HCT116 (cell line): ENCODE data around the gene FBXO31. TPM values are rescaled to one million over a fixed set of nuclear protein-coding genes. Genes with fewer than 3 reads are reported as not detected.

Experiments
- ATAC-seq: fragments of 200-7000 bp; cut with Tn5 transposase; 2 replicates; pipeline ENCODE4 v1.9.1; 2020; ENCODE audit warnings: mild to moderate bottlenecking, moderate library complexity
- BruUV-seq: library from RNA; stranded (reverse); fragments of 400-500 nt; replicated peaks from 2 replicates; lab custom pipeline; 2021; lab: Mats Ljungman, UMichigan
- CTCF ChIA-PET: fragments of 300-600 bp; sonication (Branson Sonifier 250); formaldehyde crosslinking; loops from one replicate; lab custom pipeline; 2021; ENCODE audit warnings: antibody characterized with exemption; lab: Charles Lee
- POLR2A ChIA-PET: fragments of 300-600, 350-600 bp; sonication (Branson Sonifier 250); formaldehyde crosslinking; loops from one replicate; lab custom pipeline; 2021; ENCODE audit warnings: antibody characterized with exemption; lab: Charles Lee
- RAD21 ChIA-PET, 2 experiments: fragments of 300-600 bp; sonication (Branson Sonifier 250); formaldehyde crosslinking; loops; one replicate each; lab custom pipeline; 2023; ENCODE audit warnings: low total read pairs in 2 of 2; ENCODE audit not compliant: uncharacterized antibody in 2 of 2, unreplicated experiment in 2 of 2, low non-redundant PET in 1 of 2; lab: Charles Lee
- DNase-seq: peaks from one replicate; pipeline ENCODE4 v3.0.0-alpha.2; 2010; ENCODE audit warnings: low read depth, low spot score
- H2AFZ ChIP-seq: fragments of 200-600 bp; shearing (Covaris generic), sonication (generic); 2 replicates; pipeline ENCODE4 v1.6.1; 2017; ENCODE audit warnings: low read depth, mixed run types, mixed read lengths, antibody characterized with exemption, low read length; ENCODE audit not compliant: poor library complexity, severe bottlenecking
- H3K27ac ChIP-seq: 2 replicates; pipeline ENCODE4 v1.5.1; 2012; ENCODE audit warnings: low read depth, low read length
- H3K27me3 ChIP-seq: fragments of 200-600 bp; sonication (generic); 2 replicates; pipeline ENCODE4 v1.6.1; 2016; ENCODE audit warnings: mixed run types, low read length, mixed read lengths; ENCODE audit not compliant: insufficient read depth
- H3K36me3 ChIP-seq, 2 experiments: fragments of 200-500 bp in 1 of 2; fragments of 200-600 bp in 1 of 2; sonication (Bioruptor generic) in 1 of 2; sonication (generic) in 1 of 2; 2 replicates each; pipeline versions ENCODE4 v1.5.1 to v1.6.1; 2014 to 2016; ENCODE audit warnings: low read length in 2 of 2, inconsistent platforms in 1 of 2, mixed read lengths in 1 of 2, mixed run types in 1 of 2; ENCODE audit not compliant: insufficient read depth in 2 of 2, control insufficient read depth in 1 of 2
- H3K4me1 ChIP-seq, 2 experiments: fragments of 200-600 bp in 1 of 2; sonication (generic) in 1 of 2; 2 replicates each; pipeline versions ENCODE4 v1.5.1 to v1.6.1; 2012 to 2017; ENCODE audit warnings: low read length in 2 of 2, inconsistent platforms in 1 of 2, mild to moderate bottlenecking in 1 of 2, mixed read lengths in 1 of 2, mixed run types in 1 of 2, moderate library complexity in 1 of 2; ENCODE audit not compliant: insufficient read depth in 2 of 2, control insufficient read depth in 1 of 2
- H3K4me2 ChIP-seq: fragments of 200-600 bp; sonication (generic); 2 replicates; pipeline ENCODE4 v1.6.1; 2017; ENCODE audit warnings: mixed run types, low read length, mixed read lengths
- H3K4me3 ChIP-seq, 2 experiments: fragments of 200-600 bp in 1 of 2; sonication (generic) in 1 of 2; replicated peaks in 1 of 2; 2 replicates each; pipeline ENCODE4 v1.5.1; 2011 to 2016; ENCODE audit warnings: low read length in 2 of 2, control low read depth in 1 of 2, low read depth in 1 of 2, mild to moderate bottlenecking in 1 of 2, mixed read lengths in 1 of 2, mixed run types in 1 of 2
- H3K79me2 ChIP-seq: fragments of 200-600 bp; sonication (generic); 2 replicates; pipeline ENCODE4 v1.6.1; 2017; ENCODE audit warnings: mild to moderate bottlenecking, mixed run types, low read length, moderate library complexity, mixed read lengths; ENCODE audit not compliant: insufficient read depth
- H3K9ac ChIP-seq: fragments of 200-600 bp; sonication (generic); 2 replicates; pipeline ENCODE4 v1.6.1; 2016; ENCODE audit warnings: low read length, mixed read lengths
- H3K9me2 ChIP-seq: fragments of 200-600 bp; sonication (generic), shearing (Covaris generic); 2 replicates; pipeline ENCODE4 v1.6.1; 2017; ENCODE audit warnings: mixed run types, mild to moderate bottlenecking, moderate library complexity; ENCODE audit not compliant: insufficient read depth
- H3K9me3 ChIP-seq, 2 experiments: fragments of 200-500 bp in 1 of 2; fragments of 200-600 bp in 1 of 2; sonication (Bioruptor generic) in 1 of 2; sonication (generic) in 1 of 2; 2 replicates each; pipeline ENCODE4 v1.6.1; 2014 to 2017; ENCODE audit warnings: low read length in 2 of 2, mixed read lengths in 2 of 2, inconsistent platforms in 1 of 2, low read depth in 1 of 2, mild to moderate bottlenecking in 1 of 2, mixed run types in 1 of 2, moderate library complexity in 1 of 2; ENCODE audit not compliant: control insufficient read depth in 1 of 2, insufficient read depth in 1 of 2
- H4K20me1 ChIP-seq: fragments of 200-600 bp; sonication (generic), shearing (Covaris generic); 2 replicates; pipeline ENCODE4 v1.6.1; 2017; ENCODE audit warnings: mixed run types, mild to moderate bottlenecking, moderate library complexity; ENCODE audit not compliant: insufficient read depth
- EGR1 ChIP-seq: IDR thresholded peaks from 2 replicates; pipeline ENCODE4 v1.6.1; 2012; ENCODE audit warnings: low read depth
- ELF1 ChIP-seq: IDR thresholded peaks from 2 replicates; pipeline ENCODE4 v1.6.1; 2012; ENCODE audit warnings: low read depth, borderline replicate concordance
- EZH2 ChIP-seq: fragments of 200-600 bp; sonication (generic); IDR thresholded peaks from 2 replicates; pipeline ENCODE4 v1.6.1; 2017; ENCODE audit warnings: antibody characterized with exemption, mixed run types
- EZH2phosphoT487 ChIP-seq: fragments of 200-600 bp; IDR thresholded peaks from 2 replicates; pipeline ENCODE4 v1.6.1; 2018; ENCODE audit warnings: antibody characterized with exemption, borderline replicate concordance
- SIN3A ChIP-seq: IDR thresholded peaks from 2 replicates; pipeline ENCODE4 v1.6.1; 2012; ENCODE audit warnings: low read depth
- TCF7L2 ChIP-seq: IDR thresholded peaks from 2 replicates; pipeline ENCODE4 v1.7.0; 2011; ENCODE audit warnings: borderline replicate concordance, inconsistent platforms; ENCODE audit not compliant: insufficient read depth, insufficient read length; ENCODE audit errors: extremely low read depth
- YY1 ChIP-seq: IDR thresholded peaks from 2 replicates; pipeline ENCODE4 v1.6.1; 2011; ENCODE audit warnings: low read length, low read depth, moderate library complexity, mild to moderate bottlenecking; ENCODE audit not compliant: insufficient replicate concordance; ENCODE audit errors: extremely low read depth
- ZNF274 ChIP-seq: fragments of 200-500 bp; sonication (Bioruptor generic); IDR thresholded peaks from 2 replicates; pipeline ENCODE4 v1.6.1; 2014; ENCODE audit warnings: mild to moderate bottlenecking, low read depth, low read length, inconsistent platforms
- intact Hi-C: fragments of 100-400 bp; cut with micrococcal nuclease; formaldehyde crosslinking; loops from 2 replicates; pipeline ENCODE4 v1.10.0; 2022
- total RNA-seq: library from RNA; stranded (reverse); gene quantifications from one replicate; pipeline ENCODE4 v1.2.1, GENCODE V29; 2021; ENCODE audit not compliant: unreplicated experiment
- TF ChIP-seq, protein P1 (sequence below), 3 experiments: fragments of 200-600 bp in 1 of 3; sonication (generic) in 1 of 3; IDR thresholded peaks in 2 of 3; conservative IDR thresholded peaks in 1 of 3; 2 replicates each; pipeline ENCODE4 v1.5.1; 2012 to 2017; ENCODE audit warnings: low read depth in 2 of 3, low read length in 2 of 3, antibody characterized with exemption in 1 of 3, borderline replicate concordance in 1 of 3, control low read depth in 1 of 3, mild to moderate bottlenecking in 1 of 3, mixed read lengths in 1 of 3, mixed run types in 1 of 3, moderate library complexity in 1 of 3; ENCODE audit not compliant: insufficient read depth in 1 of 3

FBXO31 gene
- total RNA-seq, 1 experiment from 2014 or later = 52.1 TPM

DNA sequence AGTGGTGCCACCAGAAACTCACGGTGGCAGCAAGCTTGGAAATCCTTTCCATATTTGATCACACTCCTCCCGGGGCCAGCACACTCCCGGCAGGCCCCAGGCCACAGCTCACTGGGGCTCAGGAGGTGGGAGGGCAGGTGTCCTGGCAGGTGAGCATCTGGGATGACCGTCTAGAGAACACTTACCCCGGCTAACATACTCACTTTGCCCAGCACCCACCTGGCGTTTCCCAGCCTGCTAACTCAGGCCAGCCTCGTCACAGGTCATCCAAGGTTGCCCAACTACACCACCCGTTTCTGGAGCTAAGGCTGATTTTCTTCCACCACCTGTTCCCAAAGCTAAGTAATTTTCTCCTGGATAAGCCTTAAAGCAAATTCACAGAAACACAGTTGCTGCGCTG, 24.9 kb downstream of the FBXO31 start:
- no peaks in the 10 kb centered on the region for H3K4me1 ChIP-seq
- H3K36me3 ChIP-seq = peaks cover 17 to 44% of the 10 kb centered on the region in 2 experiments; a peak in 3 of 4 replicates
- TF ChIP-seq EGR1 = no peak
- TF ChIP-seq, protein P1, sequence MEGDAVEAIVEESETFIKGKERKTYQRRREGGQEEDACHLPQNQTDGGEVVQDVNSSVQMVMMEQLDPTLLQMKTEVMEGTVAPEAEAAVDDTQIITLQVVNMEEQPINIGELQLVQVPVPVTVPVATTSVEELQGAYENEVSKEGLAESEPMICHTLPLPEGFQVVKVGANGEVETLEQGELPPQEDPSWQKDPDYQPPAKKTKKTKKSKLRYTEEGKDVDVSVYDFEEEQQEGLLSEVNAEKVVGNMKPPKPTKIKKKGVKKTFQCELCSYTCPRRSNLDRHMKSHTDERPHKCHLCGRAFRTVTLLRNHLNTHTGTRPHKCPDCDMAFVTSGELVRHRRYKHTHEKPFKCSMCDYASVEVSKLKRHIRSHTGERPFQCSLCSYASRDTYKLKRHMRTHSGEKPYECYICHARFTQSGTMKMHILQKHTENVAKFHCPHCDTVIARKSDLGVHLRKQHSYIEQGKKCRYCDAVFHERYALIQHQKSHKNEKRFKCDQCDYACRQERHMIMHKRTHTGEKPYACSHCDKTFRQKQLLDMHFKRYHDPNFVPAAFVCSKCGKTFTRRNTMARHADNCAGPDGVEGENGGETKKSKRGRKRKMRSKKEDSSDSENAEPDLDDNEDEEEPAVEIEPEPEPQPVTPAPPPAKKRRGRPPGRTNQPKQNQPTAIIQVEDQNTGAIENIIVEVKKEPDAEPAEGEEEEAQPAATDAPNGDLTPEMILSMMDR (IDR thresholded peaks at IDR 0.05 in 2 of 3, conservative IDR thresholded peaks at IDR 0.05 in 1 of 3; ENCODE audit: borderline replicate concordance in 1 of 3, insufficient read depth in 1 of 3, low read depth in 2 of 3, low read length in 2 of 3) = no peak
- TF ChIP-seq ELF1 = no peak
- no peak for TF ChIP-seq EZH2phosphoT487
- no peak for TF ChIP-seq TCF7L2
- TF ChIP-seq ZNF274 = no peak
- no peak for TF ChIP-seq YY1
- no peak for TF ChIP-seq EZH2
- no peak for TF ChIP-seq SIN3A
- ChIA-PET CTCF (interaction anchor here (0.6 kb wide), 1 partner anchor 782 kb away, joined by 3 read pairs; no protein-coding TSS in a partner anchor), RAD21 (no interaction called here), POLR2A (no interaction called here)
- no peak overlapping the region for H3K4me3 ChIP-seq
- H3K27ac ChIP-seq = no peak overlapping the region
- no peaks in the 10 kb centered on the region for H3K27me3 ChIP-seq
- H2AFZ ChIP-seq = no peak overlapping the region
- H3K9me2 ChIP-seq = no peaks in the 10 kb centered on the region
- no peaks in the 10 kb centered on the region for H3K9me3 ChIP-seq
- BruUV-seq = no TSS peak
- H3K9ac ChIP-seq = no peak overlapping the region
- intact Hi-C loops = no loop called here
- H3K79me2 ChIP-seq = peaks cover 35% of the 10 kb centered on the region
- ATAC-seq (no peak), DNase-seq (no peak)
- no peaks in the 10 kb centered on the region for H4K20me1 ChIP-seq
- no peak overlapping the region for H3K4me2 ChIP-seq
